ENCODE results near the gene CDC42SE2. TPM values are rescaled to one million over a fixed set of nuclear protein-coding genes. Genes with fewer than 3 reads are reported as not detected.

The CDC42SE2 gene
- total and polyA plus RNA-seq, 2 of the 4 experiments (the other 2 are of a cell fraction) = 12.5 to 19.4 TPM

DNA sequence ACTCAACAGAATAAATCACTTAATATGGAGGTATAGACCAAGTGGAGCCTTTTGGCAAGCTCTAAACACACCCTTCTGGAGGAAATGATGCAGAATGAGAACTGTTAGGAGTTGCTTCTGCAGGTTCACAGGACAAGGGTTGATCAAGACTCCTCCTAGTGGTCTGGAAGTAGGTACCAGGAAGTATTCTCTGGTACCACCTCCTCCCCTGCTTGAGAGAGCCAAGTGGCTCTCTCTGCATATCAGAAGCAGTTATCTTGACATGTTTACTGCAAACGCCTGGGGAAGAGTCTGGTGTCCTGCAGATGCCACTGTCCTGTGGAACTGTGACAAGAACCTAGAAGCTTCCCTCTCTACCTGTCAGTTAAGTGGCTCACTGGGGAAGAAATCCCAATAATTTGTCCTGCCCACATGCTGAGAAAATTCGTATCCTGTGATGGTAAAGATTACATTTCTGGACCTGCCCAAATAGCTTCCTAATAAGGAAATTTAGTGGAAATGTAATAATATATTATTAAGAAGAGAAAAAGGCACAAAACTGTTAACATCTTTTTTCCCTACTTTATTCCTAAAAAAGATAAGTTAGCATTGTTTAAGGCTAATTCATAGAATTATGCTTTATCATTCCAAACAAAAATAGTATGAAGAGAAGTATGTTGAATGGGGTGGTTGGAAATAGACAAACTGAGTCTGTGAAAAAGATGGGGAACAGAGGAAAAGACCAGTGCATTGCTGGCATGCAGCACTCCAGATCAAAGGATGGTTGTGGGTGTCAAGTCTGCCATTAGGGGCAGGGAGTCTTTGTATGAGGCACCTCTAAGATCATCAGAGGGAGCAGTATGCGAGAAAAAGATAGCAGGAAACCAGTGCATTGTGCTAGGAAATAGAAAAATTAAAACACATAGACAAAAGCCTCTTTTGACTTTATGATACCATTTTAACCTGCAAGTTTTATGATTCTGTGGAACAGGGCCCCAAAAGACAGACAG lies 118.8 kb downstream of the CDC42SE2 start:
- Histone ChIP-seq H2AFZ (replicated peaks; ENCODE audit: low read length, poor library complexity) (no peak overlapping the region), H4K5ac (ENCODE audit: low read depth, low read length) (no peak overlapping the region), H3K79me1 (ENCODE audit: low read depth in 1 of 2, low read length in 2 of 2) (peaks cover 30 to 50% of the 10 kb centered on the region in 2 experiments), H3K27me3 (ENCODE audit: control insufficient read depth, insufficient read depth, low read length) (no peaks in the 10 kb centered on the region), H3K18ac (ENCODE audit: low read depth, low read length) (no peak overlapping the region), H2AK9ac (replicated peaks; ENCODE audit: low read depth, low read length, poor library complexity) (peak overlapping the region; percentile 34), H3K9ac (ENCODE audit: low read depth, low read length) (no peak overlapping the region), H2BK5ac (ENCODE audit: low read depth, low read length, poor library complexity, severe bottlenecking) (no peak overlapping the region), H4K8ac (ENCODE audit: low read depth in 2 of 2, low read length in 2 of 2) (no peak overlapping the region), H4K91ac (ENCODE audit: insufficient read depth, low read depth, low read length) (no peak overlapping the region), H4K20me1 (ENCODE audit: insufficient read depth, low read length) (peaks cover 5% of the 10 kb centered on the region; the same call in 1 of the 2 replicates), H2BK20ac (ENCODE audit: low read depth, low read length) (no peak overlapping the region), H2AK5ac (ENCODE audit: low read depth, low read length) (peak overlapping the region; percentile 12; the same call in 1 of the 2 replicates), H3K4ac (ENCODE audit: low read depth, low read length) (no peak overlapping the region), H3K36me3 (ENCODE audit: control insufficient read depth, insufficient read depth, low read length) (peaks cover 4% of the 10 kb centered on the region; the same call in 1 of the 2 replicates), H3K4me1 (ENCODE audit: control insufficient read depth, insufficient read depth, low read length) (peaks cover 15% of the 10 kb centered on the region), H2BK15ac (ENCODE audit: low read depth, low read length) (0 out of 3 replicates have a peak overlapping the region, but pooled peaks have one; percentile 20), H3K14ac (replicated peaks; ENCODE audit: low read depth, low read length) (0 out of 2 replicates have a peak overlapping the region, but pooled peaks have one; percentile 33), H3K9me1 (ENCODE audit: insufficient read depth, low read length) (peaks cover 8% of the 10 kb centered on the region; the same call in 1 of the 2 replicates), H2BK120ac (ENCODE audit: low read depth, low read length) (no peak overlapping the region), H3K4me3 (ENCODE audit: insufficient read depth, low read depth, low read length) (no peak overlapping the region), H3K56ac (ENCODE audit: extremely low read depth, insufficient read depth, low read length) (no peak overlapping the region), H3K27ac (ENCODE audit: insufficient read depth, low read length) (no peak overlapping the region), H3K9me3 (ENCODE audit: control insufficient read depth, insufficient read depth, low read length) (no peaks in the 10 kb centered on the region), H3K4me2 (ENCODE audit: low read depth, low read length) (no peak overlapping the region), H3K23ac (ENCODE audit: low read depth, low read length) (no peak overlapping the region; the same call in 1 of the 2 replicates)
- POLR2A ChIA-PET (ENCODE audit: unreplicated experiment) = no interaction called here
- DNase-seq = peak; percentile 58
- no TSS peak for BruUV-seq (replicated peaks)
- no CpG with 5 or more reads among the region's 3 CpGs for WGBS, 2 experiments (ENCODE audit: extremely low coverage in 2 of 2, insufficient read length in 1 of 2)
- CTCF ChIA-PET = interaction anchor here (0.6 kb wide), 2 partner anchors 116 to 143 kb away, joined by 3 read pairs; no protein-coding TSS in a partner anchor
- dilution Hi-C loops (cut with HindIII; ENCODE audit: low sequenced_read_pairs, unreplicated experiment) (no loop called here), in situ Hi-C loops (cut with MboI; ENCODE audit: low sequenced_read_pairs) (loop anchor here (10.0 kb wide), 1 partner anchor 218 kb away; the partner anchor contains the start of gene HINT1), intact Hi-C loops (cut with micrococcal nuclease) (loop anchor here (5.0 kb wide), 1 partner anchor 115 kb away; no protein-coding TSS in a partner anchor)
- no peak for TF ChIP-seq MXI1 (IDR thresholded peaks at IDR 0.05; ENCODE audit: borderline replicate concordance, low read depth, low read length)
- no peak for TF ChIP-seq USF2 (IDR thresholded peaks at IDR 0.05; ENCODE audit: low read depth, low read length)
- TF ChIP-seq ELK1 (IDR thresholded peaks at IDR 0.05; ENCODE audit: borderline replicate concordance, low read depth, low read length) = no peak
- peak; percentile 68 for TF ChIP-seq RAD21 (IDR thresholded peaks at IDR 0.05; ENCODE audit: low read length)
- no peak for TF ChIP-seq RFX5 (IDR thresholded peaks at IDR 0.05; ENCODE audit: low read depth, low read length)
- TF ChIP-seq POLR2A (IDR thresholded peaks at IDR 0.05; ENCODE audit: low read depth, low read length) = no peak
- no peak for TF ChIP-seq MAFK (IDR thresholded peaks at IDR 0.05; ENCODE audit: low read depth, low read length)
- TF ChIP-seq CEBPB (IDR thresholded peaks at IDR 0.05; ENCODE audit: low read depth, low read length) = no peak
- TF ChIP-seq, protein P1, sequence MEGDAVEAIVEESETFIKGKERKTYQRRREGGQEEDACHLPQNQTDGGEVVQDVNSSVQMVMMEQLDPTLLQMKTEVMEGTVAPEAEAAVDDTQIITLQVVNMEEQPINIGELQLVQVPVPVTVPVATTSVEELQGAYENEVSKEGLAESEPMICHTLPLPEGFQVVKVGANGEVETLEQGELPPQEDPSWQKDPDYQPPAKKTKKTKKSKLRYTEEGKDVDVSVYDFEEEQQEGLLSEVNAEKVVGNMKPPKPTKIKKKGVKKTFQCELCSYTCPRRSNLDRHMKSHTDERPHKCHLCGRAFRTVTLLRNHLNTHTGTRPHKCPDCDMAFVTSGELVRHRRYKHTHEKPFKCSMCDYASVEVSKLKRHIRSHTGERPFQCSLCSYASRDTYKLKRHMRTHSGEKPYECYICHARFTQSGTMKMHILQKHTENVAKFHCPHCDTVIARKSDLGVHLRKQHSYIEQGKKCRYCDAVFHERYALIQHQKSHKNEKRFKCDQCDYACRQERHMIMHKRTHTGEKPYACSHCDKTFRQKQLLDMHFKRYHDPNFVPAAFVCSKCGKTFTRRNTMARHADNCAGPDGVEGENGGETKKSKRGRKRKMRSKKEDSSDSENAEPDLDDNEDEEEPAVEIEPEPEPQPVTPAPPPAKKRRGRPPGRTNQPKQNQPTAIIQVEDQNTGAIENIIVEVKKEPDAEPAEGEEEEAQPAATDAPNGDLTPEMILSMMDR (conservative IDR thresholded peaks at IDR 0.05; ENCODE audit: low read depth, low read length) = peak; percentile 50
- TF ChIP-seq SMC3 (IDR thresholded peaks at IDR 0.05; ENCODE audit: low read depth, low read length) = peak; percentile 30; the same call in 1 of the 2 replicates
- peak; percentile 42; the same call in 1 of the 2 replicates for ATAC-seq (ENCODE audit: low read depth)
